Heart left ventricle (tissue), 16 donors: ENCODE data around the gene TMEM107. TPM values are rescaled to one million over a fixed set of nuclear protein-coding genes. Genes with fewer than 3 reads are reported as not detected.

Experiments used
- ATAC-seq, 4 donors: fragments of 200-7000 bp; cut with Tn5 transposase; one replicate each; pipeline ENCODE4 v1.9.1; 2020 to 2022; ENCODE audit warnings: moderate library complexity in 4 of 4, mild to moderate bottlenecking in 3 of 4, moderate number of reproducible peaks in 1 of 4
- DNase-seq, 5 donors: peaks; one replicate each; pipeline ENCODE4 v3.0.0-alpha.2; 2020
- H3K27ac ChIP-seq, 12 donors: fragments of 200-600 bp; sonication (generic) in 4 of 12; one replicate each; pipeline versions ENCODE4 v1.5.0 to v1.8.0; 2016 to 2022; ENCODE audit warnings: mild to moderate bottlenecking in 2 of 12
- H3K27me3 ChIP-seq, 9 donors: fragments of 200-600 bp; sonication (generic) in 2 of 9; one replicate each; pipeline versions ENCODE4 v1.5.1 to v1.8.0; 2016 to 2022; ENCODE audit warnings: mild to moderate bottlenecking in 3 of 9
- H3K36me3 ChIP-seq, 9 donors: fragments of 200-600 bp; sonication (generic) in 2 of 9; one replicate each; pipeline versions ENCODE4 v1.5.0 to v1.8.0; 2018 to 2022; ENCODE audit warnings: mild to moderate bottlenecking in 2 of 9
- H3K4me1 ChIP-seq, 12 donors: fragments of 200-600 bp; sonication (generic) in 4 of 12; one replicate each; pipeline versions ENCODE4 v1.5.0 to v1.8.0; 2016 to 2022; ENCODE audit warnings: mild to moderate bottlenecking in 3 of 12
- H3K4me3 ChIP-seq, 12 donors: fragments of 200-600 bp; sonication (generic) in 4 of 12; one replicate each; pipeline versions ENCODE4 v1.5.0 to v1.8.0; 2017 to 2022; ENCODE audit warnings: mild to moderate bottlenecking in 9 of 12, moderate library complexity in 4 of 12
- H3K9me3 ChIP-seq, 12 donors: fragments of 200-600 bp; sonication (generic) in 4 of 12; one replicate each; pipeline versions ENCODE4 v1.5.0 to v1.8.0; 2016 to 2022; ENCODE audit warnings: mild to moderate bottlenecking in 1 of 12
- POLR2A ChIP-seq, 2 donors: fragments of 450-650 bp; IDR thresholded peaks; one replicate each; pipeline ENCODE4 v1.6.1; 2017; ENCODE audit warnings: antibody characterized with exemption in 2 of 2, mild to moderate bottlenecking in 2 of 2, moderate library complexity in 2 of 2
- WGBS, 4 donors: extraction: QIAGEN DNeasy Blood & Tissue Kit in 2 of 4; methylation state at CpG; one replicate each; pipeline versions ENCODE4 v1.1.5 to v1.1.7; 2013 to 2018; 5-methylcytosine and 5-hydroxymethylcytosine counted together
- intact Hi-C, 10 donors: fragments of 100-400 bp; cut with DNase I; formaldehyde crosslinking; loops; one replicate each; pipeline versions ENCODE4 v1.11.1 to v1.14.2; 2022
- polyA plus RNA-seq, 2 donors: library from polyadenylated mRNA; stranded (reverse); fragments of 200-250 nt; gene quantifications; one replicate each; pipeline ENCODE4 v1.2.3, GENCODE V29; 2013
- total RNA-seq, 9 donors: library from RNA; depleted of rRNA in 2 of 9; stranded (reverse); fragments of >200 nt in 2 of 9; fragmentation: NEBNext Ultra II Directional in 3 of 9; extraction: Animal tissue kit (Norgen Biotek cat#: 25700) in 3 of 9; gene quantifications; one replicate each; pipeline versions ENCODE4 v1.1.0 to v1.2.4, GENCODE V29; 2016 to 2023
- TF ChIP-seq, protein P1 (sequence below), 12 donors: fragments of 200-600 bp; sonication (generic) in 4 of 12; IDR thresholded peaks; one replicate each; pipeline versions ENCODE4 v1.5.0 to v1.8.0; 2018 to 2022; ENCODE audit warnings: antibody characterized with exemption in 12 of 12, mild to moderate bottlenecking in 5 of 12
- donor health status: ischemic (EF 13 %, LVEDD 7.1; RV severe dilation, severe dysfunction).
- donor health status: healthy with polysubstance abuse.
- donor health status: DM: no; HTN: yes; CAD: no.
- donor health status: DM: no; HTN: no; CAD: no.
- donor health status: ischemic (EF 25% LVEDD 6.9; RV normal size, moderate dysfunction).
- donor health status: ischemic (EF 25% LVEDD 5.7; RV mildly dilated, moderate dysfunction).
- donor health status: healthy.
- donor health status: DM: yes; HTN: yes; CAD: no.
- donor health status: ischemic (EF 35%, LVEDD 5.7; RV mildly dilated, moderate dysfunction).
- donor health status: nonischemic (EF 11% LVEDD 7.7; RV severe dilation, severe dysfunction).
- donor health status: DM: yes; HTN: yes; CAD: no.
- donor health status: PGD.
- donor health status: ischemic (EF 29% LVEDD 5.4; RV normal size, mild dysfunction).
- donor health status: nonischemic (EF 23%, LVEDD 6.1; RV moderate dilation, normal function).

TMEM107 gene
- total and polyA plus RNA-seq, 11 donors: 3.8 to 16.4 (median 8.4) TPM

DNA sequence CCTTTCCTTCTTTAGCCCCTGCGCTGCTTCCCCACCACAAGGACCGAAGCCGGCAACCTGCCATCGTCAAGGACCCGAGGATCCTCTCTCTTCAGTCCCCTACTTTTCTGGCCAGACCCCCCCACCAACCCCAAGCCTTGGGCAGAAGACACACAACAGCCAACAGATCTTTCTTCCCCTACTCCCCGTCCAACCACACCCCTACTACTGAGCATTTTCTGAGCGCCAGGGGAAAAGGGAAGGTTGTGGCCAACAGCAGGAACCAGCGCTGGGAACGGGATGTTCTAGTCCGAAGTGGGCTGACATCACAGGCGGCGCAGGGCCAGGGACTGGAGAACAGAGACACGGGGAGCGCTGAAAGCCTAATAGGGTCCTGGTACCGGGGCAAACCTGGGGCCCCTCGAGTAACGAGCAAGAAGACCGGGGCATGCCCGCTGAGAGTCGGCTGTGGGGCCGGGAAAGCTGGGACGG lies 24.5 kb downstream of the TMEM107 start:
- H3K27ac ChIP-seq: peak overlapping the region; percentile 98 to 100 (median 100)
- intact Hi-C loops: loop anchor here in 5 of 10 donors (1.0 to 10.0 kb wide), 5 partner anchors 12 to 309 kb away; partner anchors contain the start of genes CYB5D1 (in 1 of the 5), NAA38 (in 1 of the 5) and TMEM88 (in 1 of the 5)
- H3K4me3 ChIP-seq: peak overlapping the region; percentile 51 to 97 (median 82)
- H3K27me3 ChIP-seq: no peaks in the 10 kb centered on the region
- peaks cover 2 to 49% (median 42%) of the 10 kb centered on the region in 9 donors for H3K36me3 ChIP-seq
- ATAC-seq (peak; percentile 5 to 31 (median 10)), DNase-seq (peak; percentile 90 to 97 (median 94))
- TF ChIP-seq, protein P1, sequence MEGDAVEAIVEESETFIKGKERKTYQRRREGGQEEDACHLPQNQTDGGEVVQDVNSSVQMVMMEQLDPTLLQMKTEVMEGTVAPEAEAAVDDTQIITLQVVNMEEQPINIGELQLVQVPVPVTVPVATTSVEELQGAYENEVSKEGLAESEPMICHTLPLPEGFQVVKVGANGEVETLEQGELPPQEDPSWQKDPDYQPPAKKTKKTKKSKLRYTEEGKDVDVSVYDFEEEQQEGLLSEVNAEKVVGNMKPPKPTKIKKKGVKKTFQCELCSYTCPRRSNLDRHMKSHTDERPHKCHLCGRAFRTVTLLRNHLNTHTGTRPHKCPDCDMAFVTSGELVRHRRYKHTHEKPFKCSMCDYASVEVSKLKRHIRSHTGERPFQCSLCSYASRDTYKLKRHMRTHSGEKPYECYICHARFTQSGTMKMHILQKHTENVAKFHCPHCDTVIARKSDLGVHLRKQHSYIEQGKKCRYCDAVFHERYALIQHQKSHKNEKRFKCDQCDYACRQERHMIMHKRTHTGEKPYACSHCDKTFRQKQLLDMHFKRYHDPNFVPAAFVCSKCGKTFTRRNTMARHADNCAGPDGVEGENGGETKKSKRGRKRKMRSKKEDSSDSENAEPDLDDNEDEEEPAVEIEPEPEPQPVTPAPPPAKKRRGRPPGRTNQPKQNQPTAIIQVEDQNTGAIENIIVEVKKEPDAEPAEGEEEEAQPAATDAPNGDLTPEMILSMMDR (IDR thresholded peaks at IDR 0.05): no peak
- TF ChIP-seq POLR2A (IDR thresholded peaks at IDR 0.05): no peak
- no peaks in the 10 kb centered on the region for H3K9me3 ChIP-seq
- WGBS, 4 donors: 0 to 1% (median 1%) methylated on average over 18 to 22 of the region's 22 CpGs
- peaks cover 21 to 65% (median 47%) of the 10 kb centered on the region in 12 donors for H3K4me1 ChIP-seq

DNA sequence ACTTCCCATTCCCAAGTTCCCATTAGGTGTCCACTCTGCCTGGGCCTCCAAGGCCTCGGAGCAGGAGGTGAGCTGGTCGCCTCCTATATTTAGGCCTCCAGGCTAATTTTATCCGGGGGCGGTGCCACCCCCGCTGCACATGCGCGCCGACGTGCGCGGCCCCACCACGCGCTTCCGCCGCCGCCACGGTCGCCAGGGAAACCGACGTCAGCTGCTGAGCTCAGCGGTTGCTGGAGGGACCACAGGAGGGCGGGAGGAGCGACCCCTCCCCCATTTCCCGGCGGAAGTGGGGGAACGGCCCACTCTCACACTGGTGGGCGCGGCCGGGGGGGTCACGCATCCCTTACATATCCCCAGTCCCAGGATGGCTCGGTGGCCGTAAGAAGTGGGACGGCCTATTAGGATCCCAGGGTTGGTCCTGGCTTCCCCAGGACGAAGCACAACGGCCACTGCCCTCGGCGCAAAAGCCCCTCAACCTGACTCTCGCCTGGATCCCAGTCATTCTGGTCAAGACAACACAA lies 25.0 kb downstream of the TMEM107 start:
- peaks cover 21 to 65% (median 47%) of the 10 kb centered on the region in 12 donors for H3K4me1 ChIP-seq
- H3K36me3 ChIP-seq: peaks cover 6 to 54% (median 47%) of the 10 kb centered on the region in 9 donors
- H3K9me3 ChIP-seq: no peaks in the 10 kb centered on the region

DNA sequence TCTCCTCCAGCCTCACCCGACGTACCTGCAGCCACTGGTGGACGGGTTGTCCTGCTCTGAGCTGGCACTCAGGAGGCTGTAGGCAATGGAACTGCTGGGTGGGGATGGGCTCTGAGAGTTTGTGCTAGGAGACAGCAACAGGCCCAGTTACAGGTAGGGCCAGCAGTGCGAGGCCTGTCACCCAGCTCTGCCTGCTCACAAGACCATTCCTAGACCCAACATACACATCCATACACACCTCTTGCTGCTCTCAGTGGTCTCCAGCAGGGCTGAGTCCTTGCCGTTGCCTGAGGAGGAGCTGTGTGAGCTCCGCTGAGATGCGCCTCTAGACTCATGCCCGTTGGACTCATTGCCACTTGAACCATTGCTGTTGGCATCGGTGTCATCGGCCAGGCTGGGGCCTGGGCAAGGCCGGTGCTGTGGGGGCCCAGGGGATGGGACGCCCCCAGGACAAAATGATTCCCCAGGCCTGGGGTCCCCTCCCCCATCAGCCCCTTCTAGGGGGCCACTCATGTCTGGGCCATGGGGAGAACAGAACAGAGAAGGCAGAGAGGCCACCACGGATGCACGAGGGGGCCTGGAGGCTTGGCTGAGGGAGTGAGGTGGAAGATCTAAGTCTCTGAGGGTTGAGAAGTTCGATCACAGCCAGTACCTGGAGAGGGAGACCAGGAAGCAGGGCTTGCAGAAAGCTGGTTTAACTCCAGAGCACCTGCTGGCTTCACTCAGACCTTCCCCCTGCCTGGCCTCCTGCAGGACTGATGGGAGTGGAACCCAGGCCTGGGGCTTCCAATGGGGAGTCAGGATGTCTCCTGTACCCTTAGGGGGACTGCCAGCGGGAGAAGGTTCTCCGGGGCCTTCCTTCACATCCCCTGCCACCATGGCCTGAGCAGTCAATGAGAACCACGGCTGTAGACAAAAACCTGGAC lies 25.7 kb downstream of the TMEM107 start:
- Histone ChIP-seq H3K36me3 (peaks cover 6 to 61% (median 54%) of the 10 kb centered on the region in 9 donors), H3K27ac (peak overlapping the region; percentile 98 to 100 (median 100)), H3K9me3 (no peaks in the 10 kb centered on the region), H3K4me1 (peaks cover 21 to 71% (median 47%) of the 10 kb centered on the region in 12 donors), H3K27me3 (no peaks in the 10 kb centered on the region), H3K4me3 (peak overlapping the region in 11 of 12 donors; percentile 60 to 97 (median 85))
- ATAC-seq (no peak), DNase-seq (peak in 2 of 5 donors; percentile 48 to 51)
- 38 to 67% (median 65%) methylated on average over 9 to 18 of the region's 18 CpGs for WGBS, 4 donors
- intact Hi-C loops: loop anchor here in 4 of 10 donors (1.0 to 10.0 kb wide), 4 partner anchors 11 to 308 kb away; partner anchors contain the start of genes CYB5D1 (in 1 of the 4), NAA38 (in 1 of the 4) and TMEM88 (in 1 of the 4)
- TF ChIP-seq POLR2A (IDR thresholded peaks at IDR 0.05): no peak
- TF ChIP-seq, protein P1 (IDR thresholded peaks at IDR 0.05): no peak

More for the DNA sequence above, 25.0 kb downstream of the TMEM107 start:
- peak overlapping the region; percentile 98 to 100 (median 100) for H3K27ac ChIP-seq
- intact Hi-C loops: loop anchor here in 4 of 10 donors (1.0 to 10.0 kb wide), 4 partner anchors 12 to 309 kb away; partner anchors contain the start of genes CYB5D1 (in 1 of the 4), NAA38 (in 1 of the 4) and TMEM88 (in 1 of the 4)
- peak overlapping the region; percentile 51 to 97 (median 82) for H3K4me3 ChIP-seq
- H3K27me3 ChIP-seq: no peaks in the 10 kb centered on the region
- TF ChIP-seq, protein P1 (IDR thresholded peaks at IDR 0.05): no peak
- TF ChIP-seq POLR2A (IDR thresholded peaks at IDR 0.05): peak; percentile 65 to 67
- WGBS, 4 donors: 0% methylated on average over 4 to 38 of the region's 38 CpGs
- DNase-seq (peak; percentile 94 to 97 (median 96)), ATAC-seq (peak; percentile 16 to 53 (median 44))
